Stimulated activated naive CD8-positive, alpha-beta T cell treated with anti-CD3 and anti-CD28 coated beads, Interleukin-15, amount 100 ng/mL, for 72 hours (primary cell): ENCODE results near the gene IL37.
"Not testable (repeated sequence)": the region's sequence is repeated elsewhere in the genome, so short reads cannot be mapped to it uniquely, and the experiment has no call there.

Source experiments
- ATAC-seq: fragments of 150-1000 bp; cut with Tn5 transposase; 2 replicates; pipeline ENCODE4 v1.10.0; 2021; ENCODE audit warnings: mild to moderate bottlenecking, moderate library complexity
- DNase-seq, 2 donors: peaks; one replicate each; pipeline ENCODE4 v3.0.0; 2021 to 2022
- H3K27ac Mint-ChIP-seq, 2 donors: one replicate each; pipeline ENCODE4 v1.8.0; 2022; ENCODE audit warnings: mild to moderate bottlenecking in 2 of 2, mixed read lengths in 2 of 2, moderate library complexity in 2 of 2
- H3K27me3 Mint-ChIP-seq: one replicate; pipeline ENCODE4 v1.8.0; 2022; ENCODE audit warnings: mixed read lengths
- H3K4me1 Mint-ChIP-seq: one replicate; pipeline ENCODE4 v1.8.0; 2022; ENCODE audit warnings: mild to moderate bottlenecking, mixed read lengths
- H3K4me3 Mint-ChIP-seq, 2 donors: one replicate each; pipeline ENCODE4 v1.8.0; 2022; ENCODE audit warnings: mild to moderate bottlenecking in 2 of 2, mixed read lengths in 2 of 2, moderate library complexity in 1 of 2
- H3K9me3 Mint-ChIP-seq, 2 donors: one replicate each; pipeline ENCODE4 v1.8.0; 2022; ENCODE audit warnings: mixed read lengths in 2 of 2

Gene IL37

DNA sequence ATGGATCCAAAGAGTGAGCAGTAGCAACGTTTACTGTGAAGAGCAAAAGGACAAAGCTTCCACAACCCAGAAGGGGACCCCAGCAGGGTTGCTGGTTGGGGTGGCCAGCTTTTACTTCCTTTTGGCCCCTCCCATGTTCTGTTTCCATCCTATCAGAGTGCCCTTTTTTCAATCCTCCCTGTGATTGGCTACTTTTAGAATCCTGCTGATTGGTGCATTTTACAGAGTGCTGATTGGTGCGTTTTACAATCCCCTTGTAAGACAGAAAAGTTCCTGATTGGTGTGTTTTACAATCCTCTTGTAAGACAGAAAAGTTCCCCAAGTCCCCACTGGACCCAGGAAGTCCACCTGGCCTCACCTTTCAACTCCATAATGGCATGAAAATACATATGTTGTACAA lies 2.4 kb upstream of the IL37 start:
- not testable (repeated sequence) for H3K27me3 Mint-ChIP-seq, ATAC-seq, DNase-seq, H3K27ac Mint-ChIP-seq, H3K4me3 Mint-ChIP-seq, H3K4me1 Mint-ChIP-seq, H3K9me3 Mint-ChIP-seq

DNA sequence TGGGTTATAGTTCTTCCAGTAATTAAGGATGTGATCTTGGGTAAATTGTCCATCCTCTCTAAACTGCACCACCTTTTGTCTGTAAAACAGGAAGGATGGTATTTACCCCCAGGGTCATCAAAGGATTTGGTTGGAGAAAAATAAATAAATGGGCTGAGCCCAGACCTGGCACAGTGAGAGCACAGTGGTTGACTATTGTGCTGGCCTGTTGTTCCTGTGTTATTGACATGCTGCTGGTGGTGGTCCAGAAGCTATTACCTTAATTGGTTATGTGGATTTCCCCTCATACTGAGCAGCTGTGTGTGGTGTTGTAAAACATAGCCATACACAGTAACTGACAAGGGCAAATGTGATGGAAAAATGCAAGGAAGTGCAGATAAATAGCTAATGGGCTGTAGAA lies 746 bp upstream of the IL37 start:
- DNase-seq = no peak
- ATAC-seq = no peak
- Mint-ChIP-seq H3K9me3 (peaks cover 0 to 5% of the 10 kb centered on the region in 2 donors), H3K4me3 (no peak overlapping the region), H3K27me3 (no peaks in the 10 kb centered on the region), H3K4me1 (peaks cover 7% of the 10 kb centered on the region), H3K27ac (peak overlapping the region in 1 of 2 donors; percentile 7)

DNA sequence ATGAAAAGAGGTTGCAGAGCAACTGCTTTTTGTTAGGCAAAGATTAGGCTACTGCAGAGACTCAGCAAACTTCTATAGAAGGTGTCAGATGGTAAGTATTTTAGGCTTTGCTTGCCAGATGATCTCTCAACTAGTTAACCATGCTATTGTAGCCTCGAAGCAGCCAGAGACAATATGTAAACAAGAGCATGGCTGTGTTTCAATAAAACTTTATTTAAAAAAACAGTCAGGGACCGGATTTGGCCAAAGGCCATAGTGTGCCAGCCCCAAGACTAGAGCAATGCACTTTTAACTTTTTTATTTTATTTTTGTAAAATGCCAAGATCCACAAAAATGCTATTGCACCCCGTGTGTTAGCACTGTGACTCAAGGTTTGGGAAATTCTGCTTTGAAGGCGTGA lies 1.4 kb downstream of the IL37 start:
- DNase-seq = no peak
- Mint-ChIP-seq H3K9me3 (peaks cover 0 to 5% of the 10 kb centered on the region in 2 donors), H3K4me1 (peaks cover 28% of the 10 kb centered on the region), H3K27ac (no peak overlapping the region), H3K27me3 (no peaks in the 10 kb centered on the region), H3K4me3 (no peak overlapping the region)
- ATAC-seq = no peak

DNA sequence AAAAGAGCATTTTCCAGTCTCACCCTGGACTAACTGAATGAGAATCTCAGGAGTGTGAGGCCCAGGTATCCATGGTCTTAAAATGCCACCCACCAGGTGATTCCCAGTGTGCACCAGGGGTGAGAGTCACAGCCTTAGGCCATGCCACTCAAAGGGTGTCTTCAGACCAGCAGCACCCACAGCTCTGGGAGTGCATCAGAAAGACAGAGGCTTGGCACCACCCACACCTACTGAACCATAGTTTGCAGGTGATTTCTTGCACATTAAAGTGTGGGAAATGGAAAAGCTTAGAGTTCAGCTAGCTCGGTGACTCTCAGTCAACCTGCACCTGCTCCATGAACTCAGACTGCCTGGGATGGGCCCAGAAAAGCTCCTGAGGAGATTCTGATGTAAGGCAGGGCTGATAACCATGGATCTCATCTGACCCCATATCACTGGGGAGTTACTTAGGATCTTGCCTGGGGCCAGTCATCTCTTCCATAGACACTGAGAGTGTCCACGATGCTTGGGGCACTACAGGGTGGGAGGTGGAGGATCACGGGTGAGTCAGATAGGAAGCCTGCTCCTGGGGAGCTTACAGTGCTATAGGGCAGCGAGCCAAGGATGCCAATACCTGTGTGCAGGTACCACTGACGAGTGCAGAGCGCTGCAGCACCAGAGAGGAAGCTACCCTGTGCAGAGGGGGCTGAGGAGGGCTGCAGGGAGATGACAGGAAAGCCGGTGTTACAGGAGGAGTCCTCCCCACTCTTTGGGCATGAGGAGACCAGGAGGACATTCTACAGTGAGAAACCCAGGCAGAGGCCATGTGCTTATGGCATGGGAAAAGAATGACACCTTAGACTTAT lies 4.6 kb downstream of the IL37 start:
- DNase-seq = peak in 1 of 2 donors; percentile 18
- Mint-ChIP-seq H3K4me1 (peaks cover 28% of the 10 kb centered on the region), H3K9me3 (peaks cover 0 to 9% of the 10 kb centered on the region in 2 donors), H3K27me3 (no peaks in the 10 kb centered on the region), H3K27ac (peak overlapping the region in 1 of 2 donors; percentile 79), H3K4me3 (peak overlapping the region in 1 of 2 donors; percentile 59)
- ATAC-seq = peak; percentile 52

DNA sequence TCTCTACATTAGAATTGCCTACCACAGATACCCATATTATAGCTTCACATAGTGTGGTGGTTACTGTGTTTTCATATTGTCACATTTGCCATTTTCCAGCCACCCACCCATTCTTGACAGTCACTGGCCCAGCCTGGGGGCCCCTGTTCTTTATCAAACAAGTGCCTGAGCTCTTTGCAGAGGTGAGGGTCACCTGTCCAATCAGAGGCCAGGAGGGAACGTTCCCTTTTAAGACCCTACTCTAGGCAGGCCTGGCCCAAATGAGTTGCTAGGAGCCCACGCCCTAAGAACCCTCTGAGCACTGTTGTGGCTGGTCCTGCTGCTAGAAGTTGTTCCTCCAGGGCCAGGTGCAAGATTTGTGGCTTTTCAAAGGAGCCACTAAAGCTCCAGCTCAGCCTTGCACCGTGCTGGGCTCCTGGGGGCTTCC lies 5.2 kb downstream of the IL37 start:
- Mint-ChIP-seq H3K27me3 (no peaks in the 10 kb centered on the region), H3K9me3 (peaks cover 0 to 9% of the 10 kb centered on the region in 2 donors), H3K27ac (peak overlapping the region in 1 of 2 donors; percentile 64), H3K4me3 (no peak overlapping the region), H3K4me1 (peaks cover 33% of the 10 kb centered on the region)
- DNase-seq (peak; percentile 20 to 40), ATAC-seq (peak; percentile 78)

DNA sequence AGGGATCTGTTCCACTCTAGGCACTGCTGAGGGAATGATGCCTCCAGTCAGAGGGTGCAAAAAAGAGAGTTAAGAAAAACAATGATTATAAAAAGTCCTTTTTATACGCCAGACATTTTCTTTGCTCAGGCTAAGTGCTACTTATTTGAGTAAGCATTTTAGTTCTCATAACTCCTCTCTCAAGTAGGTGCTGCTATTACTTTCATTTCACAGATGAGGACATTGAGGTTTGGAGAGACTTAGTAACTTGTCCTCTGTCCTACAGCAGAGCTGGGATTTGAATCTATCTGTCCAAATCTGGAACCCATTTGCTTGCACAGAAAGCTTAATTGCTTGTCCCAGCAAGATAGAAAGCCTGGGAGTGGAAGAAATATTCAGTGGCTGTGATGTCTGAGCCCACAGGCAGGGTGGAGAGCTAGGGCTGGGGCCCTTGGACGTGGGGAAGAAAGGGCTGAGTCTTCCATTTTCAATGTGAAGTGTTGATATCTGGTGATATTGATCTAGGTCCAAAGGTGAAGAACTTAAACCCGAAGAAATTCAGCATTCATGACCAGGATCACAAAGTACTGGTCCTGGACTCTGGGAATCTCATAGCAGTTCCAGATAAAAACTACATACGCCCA lies 5.8 kb downstream of the IL37 start:
- Mint-ChIP-seq H3K27me3 (no peaks in the 10 kb centered on the region), H3K9me3 (peaks cover 0 to 9% of the 10 kb centered on the region in 2 donors), H3K27ac (peak overlapping the region; percentile 30 to 75), H3K4me1 (peaks cover 33% of the 10 kb centered on the region), H3K4me3 (no peak overlapping the region)
- peak; percentile 81 for ATAC-seq
- DNase-seq = no peak

DNA sequence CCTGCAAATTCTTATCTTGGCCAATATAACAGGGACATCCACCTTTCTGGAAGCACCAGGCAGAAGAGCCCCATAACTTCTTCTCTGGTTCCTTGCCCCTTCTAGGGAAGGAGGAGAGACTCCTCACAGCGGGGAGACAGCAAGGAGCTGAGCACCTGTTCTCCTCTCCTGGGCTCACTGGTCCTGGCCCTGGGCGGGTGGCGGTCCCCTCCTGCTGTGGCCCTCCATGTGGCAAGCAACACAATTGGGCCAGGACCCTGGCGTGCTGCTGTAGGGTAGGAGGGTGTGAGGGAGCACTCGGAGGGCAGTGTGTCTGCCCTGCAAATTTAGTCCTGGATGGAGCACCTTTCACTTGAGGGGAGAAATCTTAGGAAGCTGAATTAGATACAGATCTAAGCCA lies 6.9 kb downstream of the IL37 start:
- ATAC-seq = no peak
- no peaks in the 10 kb centered on the region for H3K27me3 Mint-ChIP-seq

DNA sequence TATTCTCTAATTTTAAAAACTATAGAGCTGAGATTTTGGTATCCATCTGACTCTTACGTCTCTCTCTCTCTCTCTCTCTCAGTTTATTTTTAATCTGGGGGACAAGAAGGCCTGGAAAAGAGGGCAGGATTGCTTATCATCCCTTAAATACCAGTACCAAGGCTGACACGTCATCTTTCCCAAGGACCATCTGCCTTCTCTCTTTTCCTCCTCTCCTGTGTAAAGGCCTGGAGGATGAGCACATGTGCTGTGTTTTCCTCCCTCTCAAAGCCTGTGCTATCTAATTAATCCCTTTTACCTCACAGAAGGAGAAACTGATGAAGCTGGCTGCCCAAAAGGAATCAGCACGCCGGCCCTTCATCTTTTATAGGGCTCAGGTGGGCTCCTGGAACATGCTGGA lies 7.3 kb downstream of the IL37 start:
- Mint-ChIP-seq H3K27ac (no peak overlapping the region), H3K4me1 (peaks cover 33% of the 10 kb centered on the region)

More for the DNA sequence above, 6.9 kb downstream of the IL37 start:
- Mint-ChIP-seq H3K4me1 (peaks cover 33% of the 10 kb centered on the region), H3K9me3 (peaks cover 0 to 9% of the 10 kb centered on the region in 2 donors), H3K27ac (no peak overlapping the region), H3K4me3 (no peak overlapping the region)
- no peak for DNase-seq

DNA sequence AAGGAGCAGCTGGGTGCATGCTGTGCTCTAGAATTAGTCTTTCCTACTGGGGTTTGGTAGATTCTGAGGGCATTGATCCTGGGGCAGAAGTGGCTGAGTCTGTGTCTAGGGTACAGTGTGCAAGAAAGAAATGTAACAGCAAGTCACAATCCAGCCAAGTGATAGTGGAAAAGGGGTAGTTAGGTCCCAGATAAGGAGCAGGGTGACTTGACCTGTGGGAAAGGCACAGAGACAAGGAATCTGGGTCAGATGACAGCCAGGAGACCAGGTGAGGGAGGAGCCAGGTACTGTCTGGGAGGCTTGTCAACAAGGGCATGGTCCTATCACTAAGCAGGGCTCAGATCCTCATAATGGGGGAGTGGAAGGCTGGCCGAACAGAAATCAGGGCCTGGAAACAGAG lies 8.1 kb downstream of the IL37 start:
- peaks cover 33% of the 10 kb centered on the region for H3K4me1 Mint-ChIP-seq
- DNase-seq (no peak), ATAC-seq (no peak)
- no peaks in the 10 kb centered on the region for H3K27me3 Mint-ChIP-seq
- no peak overlapping the region for H3K27ac Mint-ChIP-seq
- H3K4me3 Mint-ChIP-seq = no peak overlapping the region
- peaks cover 0 to 9% of the 10 kb centered on the region in 2 donors for H3K9me3 Mint-ChIP-seq

More for the DNA sequence above, 7.3 kb downstream of the IL37 start:
- Mint-ChIP-seq H3K9me3 (peaks cover 0 to 9% of the 10 kb centered on the region in 2 donors), H3K4me3 (no peak overlapping the region), H3K27me3 (no peaks in the 10 kb centered on the region)
- ATAC-seq (no peak), DNase-seq (no peak)

DNA sequence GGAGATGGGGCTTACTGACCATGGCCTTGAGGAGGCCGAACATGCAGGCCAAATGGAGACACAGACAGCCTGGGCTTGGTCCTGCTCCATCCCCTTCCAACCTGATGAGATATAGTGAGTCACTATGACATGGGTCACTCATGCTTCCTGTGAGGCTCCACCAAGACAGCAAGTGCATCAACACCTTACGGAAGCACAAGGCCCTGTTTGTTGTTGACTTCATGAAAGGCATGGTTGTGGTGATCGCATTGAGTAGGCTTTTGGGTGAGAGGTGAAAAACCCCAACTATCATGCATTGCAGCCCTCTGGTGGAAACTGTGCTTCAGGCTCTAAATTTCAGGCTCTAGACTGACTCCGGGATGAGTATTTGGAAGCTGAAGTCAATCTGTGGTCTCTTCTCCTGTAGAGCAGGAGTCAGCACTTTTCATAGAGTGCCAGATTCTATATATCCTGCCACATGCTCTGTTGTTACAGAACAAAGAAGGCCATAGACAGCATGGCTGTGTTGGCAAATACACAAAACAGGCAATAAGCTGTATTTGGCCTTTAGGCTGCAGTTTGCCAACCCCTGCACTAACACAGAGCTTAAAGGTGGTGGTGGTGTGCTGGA lies 10.1 kb downstream of the IL37 start:
- Mint-ChIP-seq H3K4me1 (peaks cover 17% of the 10 kb centered on the region), H3K9me3 (peaks cover 0 to 9% of the 10 kb centered on the region in 2 donors), H3K27ac (no peak overlapping the region), H3K27me3 (no peaks in the 10 kb centered on the region), H3K4me3 (no peak overlapping the region)
- DNase-seq = no peak
- ATAC-seq = peak; percentile 35

DNA sequence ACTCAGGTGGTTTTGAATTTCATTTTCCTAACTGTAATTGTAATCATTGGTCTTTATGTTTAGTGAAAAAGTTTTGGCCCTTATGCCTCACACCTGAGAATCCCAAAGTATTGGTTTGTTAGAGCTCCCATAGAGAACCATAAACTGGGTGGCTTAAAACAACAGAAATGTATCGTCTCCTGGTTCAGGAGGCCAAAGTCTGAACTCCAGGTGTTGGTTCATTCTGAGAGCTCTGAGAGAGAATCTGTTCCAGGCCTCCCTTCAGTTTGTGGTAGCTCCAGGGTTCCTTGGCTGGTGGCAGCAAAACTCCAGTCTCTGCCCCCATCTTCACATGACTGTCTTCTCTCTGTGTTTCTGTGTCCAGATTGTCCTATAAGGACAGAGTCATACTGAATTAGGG lies 11.0 kb downstream of the IL37 start:
- H3K4me1 Mint-ChIP-seq = peaks cover 8% of the 10 kb centered on the region
- H3K9me3 Mint-ChIP-seq = peaks cover 0 to 9% of the 10 kb centered on the region in 2 donors
- DNase-seq (no peak), ATAC-seq (no peak)
- no peak overlapping the region for H3K27ac Mint-ChIP-seq
- H3K4me3 Mint-ChIP-seq = no peak overlapping the region
- no peaks in the 10 kb centered on the region for H3K27me3 Mint-ChIP-seq

DNA sequence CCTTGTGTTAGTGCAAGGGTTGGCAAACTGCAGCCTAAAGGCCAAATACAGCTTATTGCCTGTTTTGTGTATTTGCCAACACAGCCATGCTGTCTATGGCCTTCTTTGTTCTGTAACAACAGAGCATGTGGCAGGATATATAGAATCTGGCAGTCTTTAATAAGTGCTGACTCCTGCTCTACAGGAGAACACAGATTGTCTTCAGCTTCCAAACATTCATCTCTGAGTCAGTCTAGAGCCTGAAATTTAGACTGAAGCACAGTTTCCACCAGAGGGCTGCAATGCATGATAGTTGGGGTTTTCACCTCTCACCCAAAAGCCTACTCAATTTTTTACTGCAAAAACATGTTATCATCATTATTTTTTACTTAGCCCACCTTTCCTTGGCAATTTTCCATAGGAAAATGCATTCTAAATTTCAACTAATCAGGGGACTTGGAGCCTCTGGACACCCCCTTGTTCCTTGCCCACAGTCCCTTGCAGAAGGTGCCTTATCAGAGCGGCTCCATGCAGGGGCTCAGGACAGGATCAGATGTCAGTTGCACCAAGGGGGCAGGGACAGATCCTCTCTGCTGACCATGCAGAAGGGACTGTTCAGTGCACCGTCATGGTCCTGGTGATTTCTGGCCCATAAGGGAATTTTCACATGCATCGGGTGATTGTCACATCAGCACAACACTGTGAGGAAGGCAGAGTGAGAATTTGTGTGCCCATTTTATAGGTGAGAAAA lies 12.4 kb downstream of the IL37 start:
- Mint-ChIP-seq H3K4me3 (no peak overlapping the region), H3K27ac (no peak overlapping the region), H3K4me1 (peaks cover 5% of the 10 kb centered on the region), H3K9me3 (peaks cover 0 to 9% of the 10 kb centered on the region in 2 donors), H3K27me3 (no peaks in the 10 kb centered on the region)
- DNase-seq = no peak
- no peak for ATAC-seq

DNA sequence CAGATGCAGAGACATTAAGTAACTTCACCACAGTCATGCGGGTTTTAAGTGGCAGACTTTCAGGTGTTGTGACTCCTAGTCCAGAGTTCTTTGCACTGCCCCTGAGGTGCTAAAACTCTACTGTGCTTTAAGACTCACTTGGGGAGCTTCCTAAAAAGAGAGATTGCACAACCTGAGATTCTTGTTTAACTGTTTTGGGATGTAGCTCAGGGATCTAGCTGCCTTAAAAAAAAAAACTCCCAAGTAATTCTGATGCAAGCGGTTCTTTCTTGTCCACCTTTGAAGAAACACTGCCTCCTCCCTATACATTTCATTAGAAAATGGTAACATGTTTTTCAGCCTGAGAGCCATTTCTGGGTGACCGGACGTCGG lies 13.0 kb downstream of the IL37 start:
- no peak for ATAC-seq
- Mint-ChIP-seq H3K9me3 (peaks cover 0 to 9% of the 10 kb centered on the region in 2 donors), H3K4me3 (no peak overlapping the region), H3K4me1 (peaks cover 5% of the 10 kb centered on the region), H3K27me3 (no peaks in the 10 kb centered on the region), H3K27ac (no peak overlapping the region)
- DNase-seq = no peak

DNA sequence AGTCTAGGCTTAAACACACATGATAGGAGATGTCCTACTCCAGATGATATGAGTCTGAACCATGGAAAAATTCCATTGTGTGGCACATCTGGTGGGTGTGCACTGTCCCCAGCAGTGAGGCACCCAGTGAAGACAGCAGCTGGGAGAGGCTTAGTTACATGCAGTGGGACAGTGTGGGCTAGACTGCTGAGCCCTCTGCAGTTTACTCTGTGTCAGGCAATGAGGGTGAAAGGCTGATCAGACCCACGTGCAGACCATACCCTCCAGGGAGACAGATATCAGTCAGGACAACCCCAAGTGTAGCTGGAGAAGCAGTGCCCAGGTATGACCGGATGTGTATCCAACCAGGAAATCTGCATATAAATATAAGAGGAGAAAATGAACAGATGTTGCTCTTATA lies 13.4 kb downstream of the IL37 start:
- Mint-ChIP-seq H3K27ac (no peak overlapping the region), H3K4me1 (peaks cover 5% of the 10 kb centered on the region), H3K4me3 (no peak overlapping the region), H3K9me3 (peaks cover 0 to 7% of the 10 kb centered on the region in 2 donors), H3K27me3 (no peaks in the 10 kb centered on the region)
- ATAC-seq (no peak), DNase-seq (no peak)

DNA sequence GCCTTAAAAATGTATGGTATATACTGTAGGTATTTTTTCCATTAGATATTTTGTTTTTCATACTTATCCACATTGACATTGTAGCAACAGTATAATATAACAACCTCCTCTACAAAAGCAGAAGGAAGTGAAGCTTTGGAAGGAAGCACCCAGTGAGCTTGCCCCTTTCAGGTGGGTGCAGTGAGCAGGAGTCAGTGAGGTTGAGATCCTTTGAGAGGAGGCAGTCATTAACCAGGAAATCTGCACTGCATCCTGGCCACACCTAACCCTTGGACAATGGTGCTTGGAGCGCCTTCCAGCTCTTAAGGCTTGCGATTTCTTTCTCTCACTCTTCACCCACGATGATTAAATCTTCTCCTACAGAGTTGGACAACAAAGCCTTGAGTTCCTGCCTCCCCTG lies 13.9 kb downstream of the IL37 start:
- Mint-ChIP-seq H3K4me1 (peaks cover 5% of the 10 kb centered on the region), H3K9me3 (peaks cover 0 to 3% of the 10 kb centered on the region in 2 donors), H3K27ac (no peak overlapping the region), H3K4me3 (no peak overlapping the region), H3K27me3 (no peaks in the 10 kb centered on the region)
- ATAC-seq (no peak), DNase-seq (no peak)
